ENCODE data around the gene CST6.
"Not testable (repeated sequence)": the region's sequence is repeated elsewhere in the genome, so short reads cannot be mapped to it uniquely, and the experiment has no call there.

CST6 gene

GRCh38 chr11:66015936-66016792, 4.4 kb downstream of the CST6 start:
- no peak for DNase-seq

- no peak for DNase-seq
Measured at GRCh38 chr11:66016793-66017177, 5.0 kb downstream of the CST6 start.

DNA sequence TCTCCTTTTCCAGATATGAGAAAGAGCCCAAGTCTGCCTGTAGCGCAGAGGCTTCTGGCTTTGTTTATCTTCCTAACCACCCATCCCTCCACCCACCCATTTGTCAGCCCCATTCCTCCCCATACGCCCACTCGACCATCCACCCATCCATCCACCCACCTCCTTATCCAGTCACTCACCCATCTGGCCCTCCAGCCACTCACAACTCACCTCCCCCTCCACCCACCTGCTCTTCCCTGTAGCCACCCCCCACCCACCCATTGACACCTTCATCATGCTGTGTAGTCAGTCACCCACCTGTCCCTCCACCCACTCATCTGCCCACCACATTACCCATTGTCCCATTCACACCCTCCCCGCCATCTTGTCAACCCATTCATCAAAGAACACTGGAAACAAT, 5.5 kb downstream of the CST6 start:
- no peak for DNase-seq

DNA sequence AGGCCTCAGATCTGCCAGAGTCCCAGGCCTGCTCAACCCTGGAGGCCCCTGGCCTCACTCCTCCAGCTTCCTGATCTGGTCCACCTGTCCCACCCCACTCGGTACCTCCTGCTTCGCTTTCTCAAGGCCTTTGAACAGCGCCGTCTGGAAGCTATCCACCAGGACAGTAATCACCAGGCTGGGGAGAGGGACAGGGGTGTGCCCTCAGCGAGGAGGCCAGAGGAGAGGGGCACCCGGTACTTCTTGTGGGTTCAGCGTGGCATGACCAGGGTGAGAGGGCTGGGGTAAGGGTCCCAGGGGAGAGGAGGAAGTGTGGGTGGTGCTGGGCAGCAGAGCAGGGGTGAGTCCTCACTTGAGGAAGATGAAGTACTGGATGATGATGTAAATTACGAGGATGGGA, 8.4 kb downstream of the CST6 start:
- DNase-seq: no peak

- DNase-seq: peak; percentile 49
Measured at GRCh38 chr11:66020618-66021357, 9.0 kb downstream of the CST6 start.

- peak; percentile 69 for DNase-seq
Measured at GRCh38 chr11:66022401-66023185, 10.8 kb downstream of the CST6 start.

GRCh38 chr11:66023186-66023440, 11.3 kb downstream of the CST6 start:
- not testable (repeated sequence) for DNase-seq

DNA sequence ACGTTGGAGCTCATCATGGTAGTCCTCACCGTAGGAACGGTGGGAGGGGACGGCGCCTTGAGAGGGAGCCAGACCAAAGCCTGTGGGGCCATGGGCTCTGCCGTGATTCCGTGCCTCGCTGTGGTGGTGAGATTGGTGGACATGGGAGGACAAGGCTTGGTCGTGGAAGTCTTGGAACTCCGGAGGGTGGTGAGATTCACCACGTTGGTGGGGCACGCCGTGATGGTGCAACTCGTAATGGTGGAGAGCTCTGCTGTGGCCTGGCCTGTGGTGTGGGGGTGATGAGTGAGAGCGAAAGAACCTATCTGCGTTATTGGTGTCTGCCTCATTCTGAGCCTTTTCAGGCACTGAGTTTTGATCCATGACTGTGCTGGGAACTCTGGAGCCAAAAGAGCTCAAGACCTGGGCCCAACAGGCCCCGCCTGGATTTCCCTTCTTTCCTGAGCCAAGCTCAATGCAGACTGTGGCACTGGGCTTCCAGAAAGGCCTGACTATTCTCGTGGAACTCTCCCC, 14.3 kb downstream of the CST6 start, which contains the start of gene CATSPER1:
Gene CATSPER1, minus strand, starts transcription at position 463 of the 513 bp plus-strand sequence. Its CDS starts 100 bp downstream, at position 363.
- no peak for DNase-seq

DNA sequence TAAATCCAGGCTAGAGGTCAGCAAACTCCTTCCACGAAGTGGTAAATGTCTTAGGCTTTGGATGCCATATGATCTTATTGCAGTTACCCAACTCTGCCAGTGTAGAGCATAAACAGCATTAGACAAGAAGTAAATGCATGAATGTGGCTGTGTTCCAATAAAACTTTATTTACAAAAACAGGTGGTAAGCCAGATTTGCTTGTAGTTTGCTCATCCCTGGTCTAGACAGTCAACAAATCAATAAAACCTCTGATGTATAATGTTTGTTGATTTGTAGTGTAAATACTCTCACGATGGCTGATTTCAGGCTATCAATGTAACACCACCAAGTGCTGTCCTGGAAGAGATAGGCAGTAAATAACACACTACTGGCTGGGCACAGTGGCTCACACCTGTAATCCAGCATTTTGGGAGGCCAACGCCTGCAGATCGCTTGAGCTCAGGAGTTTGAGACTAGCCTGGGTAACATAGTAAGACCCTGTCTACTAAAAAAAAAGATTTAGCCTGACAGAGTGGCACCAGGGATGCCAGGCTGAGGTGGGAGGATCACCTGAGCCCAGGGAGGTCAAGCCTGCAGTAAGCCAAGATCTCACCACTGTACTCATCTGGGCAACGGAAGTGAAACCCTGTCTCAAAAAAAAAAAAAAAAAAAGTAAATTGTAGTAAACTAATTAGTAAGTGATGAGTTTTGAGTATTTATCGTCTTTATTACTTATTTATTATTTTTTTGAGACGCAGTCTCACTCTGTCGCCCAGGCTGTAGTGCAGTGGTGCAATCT, 21.3 kb downstream of the CST6 start:
- DNase-seq: no peak

- DNase-seq: no peak
Measured at GRCh38 chr11:66035653-66036333, 24.0 kb downstream of the CST6 start.

DNA sequence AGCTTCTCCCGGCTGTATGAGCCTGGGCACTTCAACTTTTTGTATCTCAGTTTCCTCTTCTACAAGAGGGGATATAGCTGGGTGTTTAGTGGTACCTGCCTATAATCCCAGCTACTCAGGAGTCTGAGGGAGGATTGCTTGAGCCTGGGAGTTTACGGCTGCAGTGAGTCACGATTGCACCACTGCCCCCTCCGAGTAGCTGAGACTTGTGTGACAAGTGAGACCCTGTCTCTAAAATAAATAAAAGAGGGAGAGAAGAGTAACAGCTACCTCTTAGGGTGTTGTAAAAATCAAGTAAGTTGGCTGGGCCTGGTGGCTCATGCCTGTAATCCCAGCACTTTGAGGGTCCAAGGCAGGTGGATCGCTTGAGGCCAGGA, 24.5 kb downstream of the CST6 start:
- DNase-seq: no peak

GRCh38 chr11:66037327-66037726, 25.5 kb downstream of the CST6 start:
- DNase-seq: no peak

- DNase-seq: no peak
Measured at GRCh38 chr11:66039765-66040164, 28.0 kb downstream of the CST6 start.

DNA sequence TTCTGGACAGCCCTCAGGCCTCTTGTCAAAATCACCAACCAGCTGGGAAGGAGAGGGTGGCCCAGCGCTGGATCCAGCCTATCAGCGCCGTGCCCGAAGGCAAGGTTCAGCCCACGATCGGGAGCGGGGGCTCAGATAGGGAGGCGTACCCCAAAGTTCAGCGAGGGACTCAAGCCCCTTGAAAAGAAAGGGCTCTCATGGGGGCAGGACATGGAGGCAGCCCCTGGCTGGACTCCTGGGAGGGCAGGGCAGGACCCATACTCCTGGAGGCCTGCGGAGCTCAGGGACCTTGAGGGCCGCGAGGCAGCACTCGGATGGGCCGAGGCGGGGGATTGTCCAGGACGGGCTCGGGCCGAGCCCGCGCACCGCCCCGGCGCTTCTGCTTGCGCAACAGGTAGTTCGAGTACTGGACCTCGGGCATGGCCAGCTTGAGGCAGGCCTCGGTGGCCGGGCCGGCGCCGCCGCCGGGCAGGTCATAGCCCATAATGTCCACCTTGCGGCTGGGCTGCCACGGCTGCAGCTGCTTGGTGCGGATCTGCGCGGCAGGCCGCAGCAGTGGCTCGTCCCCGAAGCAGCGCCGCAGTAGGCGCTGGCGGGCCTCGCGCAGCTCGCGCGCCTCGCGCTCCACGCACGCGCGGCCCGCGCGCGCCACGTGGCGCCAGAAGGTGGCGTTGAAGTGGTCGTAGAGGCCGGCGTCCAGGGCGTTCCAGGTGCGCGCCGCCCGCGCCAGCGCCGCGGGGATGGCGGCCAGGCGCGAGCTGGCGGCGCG, 30.6 kb downstream of the CST6 start:
- no peak for DNase-seq

DNA sequence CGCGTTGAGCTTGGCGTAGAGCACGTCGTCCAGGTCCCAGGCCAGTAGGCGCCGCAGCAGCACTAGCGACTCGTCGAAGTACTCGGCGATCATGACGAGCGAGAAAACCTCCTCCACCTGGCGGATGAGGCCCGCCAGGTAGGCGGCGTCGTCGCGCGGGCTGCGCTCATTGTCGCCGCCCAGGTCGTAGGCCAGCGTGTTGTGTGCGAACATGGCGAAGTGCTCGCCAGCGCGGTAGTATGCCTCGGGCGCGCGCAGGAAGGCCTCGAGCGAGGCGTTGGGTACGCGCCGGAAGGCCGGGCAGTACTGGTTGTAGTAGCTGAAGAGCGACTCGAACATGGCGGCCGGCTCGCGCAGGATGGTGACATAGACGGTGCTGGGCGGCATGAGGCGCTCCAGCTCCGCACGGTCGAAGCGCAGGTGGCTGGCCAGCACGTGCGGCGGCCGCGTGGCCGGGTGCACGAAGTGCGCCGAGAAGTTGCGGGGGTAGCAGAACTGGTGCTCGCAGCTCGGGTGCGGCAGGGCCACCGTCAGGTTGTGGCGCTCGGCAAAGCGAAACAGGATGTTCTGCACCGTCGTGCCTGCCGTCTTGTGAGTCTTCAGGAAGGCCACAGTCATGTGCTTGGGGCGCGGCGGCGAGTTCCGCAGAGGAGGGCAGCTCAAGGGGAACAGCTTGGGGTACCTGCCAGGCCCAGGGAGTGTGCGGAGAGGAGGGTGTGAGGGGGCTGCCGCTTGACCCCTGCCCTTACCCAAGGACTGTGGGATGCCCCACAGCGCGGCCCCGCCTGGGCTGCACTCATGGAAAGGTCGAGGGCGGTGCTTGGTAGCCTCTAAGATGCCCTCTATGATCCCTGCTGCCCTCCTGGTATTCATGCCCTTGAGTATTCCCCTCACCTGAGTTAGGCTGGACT, 31.4 kb downstream of the CST6 start:
- no peak for DNase-seq

GRCh38 chr11:66044757-66045156, 32.9 kb downstream of the CST6 start:
- DNase-seq: no peak

GRCh38 chr11:66045177-66045639, 33.4 kb downstream of the CST6 start:
- peak; percentile 82 for DNase-seq

- DNase-seq: no peak
Measured at GRCh38 chr11:66046901-66047300, 35.1 kb downstream of the CST6 start.

DNA sequence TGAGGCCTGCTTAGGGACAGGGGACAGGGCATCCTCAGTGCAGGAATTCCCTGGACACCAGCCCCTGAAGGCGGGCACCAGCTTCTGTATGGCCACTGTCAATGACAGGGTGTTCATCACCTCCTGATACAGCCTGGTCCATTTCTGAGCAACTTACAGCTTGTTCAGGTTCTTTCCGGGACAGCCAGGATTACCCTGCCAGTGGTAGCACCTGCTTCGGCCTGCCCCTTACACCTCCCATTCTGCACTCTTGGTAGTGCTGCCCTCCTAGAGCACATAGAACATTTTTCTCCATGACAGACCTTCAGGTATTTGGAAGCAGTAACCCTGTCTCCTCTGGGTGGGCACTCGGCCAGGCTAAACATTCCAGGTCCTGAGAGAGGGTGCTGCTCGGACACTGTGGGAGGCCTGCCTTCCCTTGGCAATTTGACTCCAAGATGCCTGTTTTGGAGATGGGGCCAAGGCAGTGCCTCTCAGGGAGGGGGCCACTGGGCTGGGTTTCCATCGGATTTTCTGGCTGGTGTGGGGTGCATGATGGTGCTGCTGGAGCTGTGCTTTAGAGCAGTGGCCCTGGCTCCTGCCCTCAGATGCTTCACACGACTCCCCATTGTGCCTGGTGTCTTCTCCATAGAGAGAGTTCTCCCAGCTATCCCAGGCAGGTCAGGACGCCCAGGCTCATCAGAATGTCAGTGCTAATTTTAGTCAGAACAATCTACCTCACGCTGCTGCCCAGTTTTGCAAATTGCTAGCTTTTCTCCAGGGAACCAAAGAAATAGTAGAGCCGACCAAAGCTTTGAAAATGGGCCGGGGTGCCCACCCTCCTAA, 35.9 kb downstream of the CST6 start:
- DNase-seq: no peak
